Activated CD4-positive, alpha-beta T cell treated with anti-CD3 and anti-CD28 coated beads, Interleukin-2, amount 10 ng/mL, durations not matched to agents 24 days and 14 days (primary cell): ENCODE data around the gene RPS6KA1. TPM values are rescaled to one million over a fixed set of nuclear protein-coding genes. Genes with fewer than 3 reads are reported as not detected.

Experiments used
- DNase-seq: peaks from one replicate; pipeline ENCODE4 v3.0.0; 2022
- H3K27ac Mint-ChIP-seq: one replicate; pipeline ENCODE4 v1.8.0; 2022; ENCODE audit warnings: mild to moderate bottlenecking, mixed read lengths
- H3K27me3 Mint-ChIP-seq: one replicate; pipeline ENCODE4 v1.8.0; 2022; ENCODE audit warnings: mixed read lengths
- H3K36me3 Mint-ChIP-seq: one replicate; pipeline ENCODE4 v1.8.0; 2022; ENCODE audit warnings: low read depth, mild to moderate bottlenecking, mixed read lengths
- H3K4me1 Mint-ChIP-seq: one replicate; pipeline ENCODE4 v1.8.0; 2021; ENCODE audit warnings: mixed read lengths
- H3K4me3 Mint-ChIP-seq: one replicate; pipeline ENCODE4 v1.8.0; 2022; ENCODE audit warnings: mild to moderate bottlenecking, moderate library complexity, mixed read lengths
- H3K9me3 Mint-ChIP-seq: one replicate; pipeline ENCODE4 v1.8.0; 2021; ENCODE audit warnings: mixed read lengths
- intact Hi-C: fragments of 100-400 bp; cut with micrococcal nuclease; formaldehyde crosslinking; loops from one replicate; pipeline ENCODE4 v1.15.1; 2023
- total RNA-seq: library from RNA; stranded (reverse); gene quantifications from 2 replicates; pipeline ENCODE4 v1.2.3, GENCODE V29; 2022

Gene RPS6KA1
- total RNA-seq, 1 donor from 2014 or later: 264 TPM

GRCh38 chr1:26552720-26553119, 23.2 kb downstream of the RPS6KA1 start:
- H3K27me3 Mint-ChIP-seq: no peaks in the 10 kb centered on the region
- H3K4me3 Mint-ChIP-seq: no peak overlapping the region
- intact Hi-C loops: no loop called here
- H3K27ac Mint-ChIP-seq: no peak overlapping the region
- H3K4me1 Mint-ChIP-seq: peaks cover 34% of the 10 kb centered on the region
- no peak for DNase-seq
- no peaks in the 10 kb centered on the region for H3K9me3 Mint-ChIP-seq
- H3K36me3 Mint-ChIP-seq: peaks cover 71% of the 10 kb centered on the region

- H3K27ac Mint-ChIP-seq: no peak overlapping the region
These were observed 24.6 kb downstream of the RPS6KA1 start for GRCh38 chr1:26553942-26554682.

GRCh38 chr1:26554781-26555180, 25.2 kb downstream of the RPS6KA1 start:
- intact Hi-C loops: no loop called here
- Mint-ChIP-seq H3K9me3 (no peaks in the 10 kb centered on the region), H3K27ac (peak overlapping the region; percentile 49), H3K27me3 (no peaks in the 10 kb centered on the region), H3K4me3 (no peak overlapping the region), H3K36me3 (peaks cover 71% of the 10 kb centered on the region), H3K4me1 (peaks cover 26% of the 10 kb centered on the region)
- no peak for DNase-seq

More at GRCh38 chr1:26553942-26554682, 24.6 kb downstream of the RPS6KA1 start:
- Mint-ChIP-seq H3K9me3 (no peaks in the 10 kb centered on the region), H3K27me3 (no peaks in the 10 kb centered on the region), H3K4me1 (peaks cover 26% of the 10 kb centered on the region), H3K36me3 (peaks cover 72% of the 10 kb centered on the region), H3K4me3 (no peak overlapping the region)
- intact Hi-C loops: no loop called here
- DNase-seq: no peak

GRCh38 chr1:26555550-26555981, 26.0 kb downstream of the RPS6KA1 start:
- peaks cover 26% of the 10 kb centered on the region for H3K4me1 Mint-ChIP-seq
- no peaks in the 10 kb centered on the region for H3K27me3 Mint-ChIP-seq
- no peak overlapping the region for H3K4me3 Mint-ChIP-seq
- intact Hi-C loops: no loop called here
- no peaks in the 10 kb centered on the region for H3K9me3 Mint-ChIP-seq
- no peak overlapping the region for H3K27ac Mint-ChIP-seq
- no peak for DNase-seq
- peaks cover 74% of the 10 kb centered on the region for H3K36me3 Mint-ChIP-seq

- H3K36me3 Mint-ChIP-seq: peaks cover 75% of the 10 kb centered on the region
- no peaks in the 10 kb centered on the region for H3K27me3 Mint-ChIP-seq
- no peaks in the 10 kb centered on the region for H3K9me3 Mint-ChIP-seq
- intact Hi-C loops: no loop called here
- peaks cover 26% of the 10 kb centered on the region for H3K4me1 Mint-ChIP-seq
- no peak overlapping the region for H3K4me3 Mint-ChIP-seq
- no peak for DNase-seq
- peak overlapping the region; percentile 36 for H3K27ac Mint-ChIP-seq
These were observed 26.6 kb downstream of the RPS6KA1 start for GRCh38 chr1:26556111-26556510.

GRCh38 chr1:26557008-26557407, 27.4 kb downstream of the RPS6KA1 start:
- Mint-ChIP-seq H3K4me1 (peaks cover 26% of the 10 kb centered on the region), H3K27ac (peak overlapping the region; percentile 75), H3K4me3 (no peak overlapping the region), H3K9me3 (no peaks in the 10 kb centered on the region), H3K27me3 (no peaks in the 10 kb centered on the region), H3K36me3 (peaks cover 74% of the 10 kb centered on the region)
- intact Hi-C loops: no loop called here
- no peak for DNase-seq

- intact Hi-C loops: no loop called here
- Mint-ChIP-seq H3K4me1 (peaks cover 26% of the 10 kb centered on the region), H3K9me3 (no peaks in the 10 kb centered on the region), H3K36me3 (peaks cover 75% of the 10 kb centered on the region), H3K4me3 (no peak overlapping the region), H3K27me3 (no peaks in the 10 kb centered on the region), H3K27ac (no peak overlapping the region)
- no peak for DNase-seq
These were observed 29.1 kb downstream of the RPS6KA1 start for GRCh38 chr1:26558685-26559048.

GRCh38 chr1:26560403-26560780, 30.8 kb downstream of the RPS6KA1 start:
- Mint-ChIP-seq H3K9me3 (no peaks in the 10 kb centered on the region), H3K4me3 (no peak overlapping the region), H3K27ac (no peak overlapping the region), H3K27me3 (no peaks in the 10 kb centered on the region), H3K36me3 (peaks cover 73% of the 10 kb centered on the region), H3K4me1 (peaks cover 22% of the 10 kb centered on the region)
- intact Hi-C loops: no loop called here
- no peak for DNase-seq

GRCh38 chr1:26570287-26570686, 40.7 kb downstream of the RPS6KA1 start:
- DNase-seq: no peak

GRCh38 chr1:26571381-26571780, 41.8 kb downstream of the RPS6KA1 start:
- H3K9me3 Mint-ChIP-seq: no peaks in the 10 kb centered on the region
- peak overlapping the region; percentile 25 for H3K27ac Mint-ChIP-seq
- peaks cover 36% of the 10 kb centered on the region for H3K4me1 Mint-ChIP-seq
- H3K4me3 Mint-ChIP-seq: no peak overlapping the region
- peaks cover 75% of the 10 kb centered on the region for H3K36me3 Mint-ChIP-seq
- intact Hi-C loops: no loop called here
- H3K27me3 Mint-ChIP-seq: no peaks in the 10 kb centered on the region
- no peak for DNase-seq

More at GRCh38 chr1:26570287-26570686, 40.7 kb downstream of the RPS6KA1 start:
- Mint-ChIP-seq H3K27me3 (no peaks in the 10 kb centered on the region), H3K36me3 (peaks cover 71% of the 10 kb centered on the region), H3K9me3 (no peaks in the 10 kb centered on the region), H3K4me1 (peaks cover 32% of the 10 kb centered on the region), H3K4me3 (no peak overlapping the region), H3K27ac (peak overlapping the region; percentile 63)
- intact Hi-C loops: loop anchor here (1.0 kb wide), 1 partner anchor 10 kb away; no protein-coding TSS in a partner anchor

- Mint-ChIP-seq H3K4me3 (no peak overlapping the region), H3K9me3 (no peaks in the 10 kb centered on the region), H3K27ac (no peak overlapping the region), H3K36me3 (peaks cover 66% of the 10 kb centered on the region), H3K4me1 (peaks cover 48% of the 10 kb centered on the region), H3K27me3 (no peaks in the 10 kb centered on the region)
- intact Hi-C loops: no loop called here
- DNase-seq: no peak
These were observed 44.5 kb downstream of the RPS6KA1 start for GRCh38 chr1:26574018-26574417.

- Mint-ChIP-seq H3K4me1 (peaks cover 49% of the 10 kb centered on the region), H3K27me3 (no peaks in the 10 kb centered on the region), H3K27ac (peak overlapping the region; percentile 79), H3K36me3 (peaks cover 58% of the 10 kb centered on the region), H3K9me3 (no peaks in the 10 kb centered on the region), H3K4me3 (no peak overlapping the region)
- intact Hi-C loops: no loop called here
- DNase-seq: no peak
These were observed 45.2 kb downstream of the RPS6KA1 start for GRCh38 chr1:26574719-26575251.

- Mint-ChIP-seq H3K9me3 (no peaks in the 10 kb centered on the region), H3K4me3 (no peak overlapping the region), H3K36me3 (peaks cover 53% of the 10 kb centered on the region), H3K27ac (peak overlapping the region; percentile 79), H3K27me3 (no peaks in the 10 kb centered on the region), H3K4me1 (peaks cover 47% of the 10 kb centered on the region)
- intact Hi-C loops: no loop called here
- no peak for DNase-seq
These were observed 45.8 kb downstream of the RPS6KA1 start for GRCh38 chr1:26575348-26575747.

GRCh38 chr1:26578167-26578566, 48.6 kb downstream of the RPS6KA1 start:
- H3K27me3 Mint-ChIP-seq: peaks cover 2% of the 10 kb centered on the region
- no peaks in the 10 kb centered on the region for H3K9me3 Mint-ChIP-seq
- peaks cover 63% of the 10 kb centered on the region for H3K4me1 Mint-ChIP-seq
- H3K27ac Mint-ChIP-seq: peak overlapping the region; percentile 67
- no peak for DNase-seq
- intact Hi-C loops: no loop called here
- peak overlapping the region; percentile 2 for H3K4me3 Mint-ChIP-seq
- H3K36me3 Mint-ChIP-seq: peaks cover 35% of the 10 kb centered on the region
